Gastroesophageal sphincter (tissue), 4 donors: Measurements from ENCODE around the gene DPT. TPM values are rescaled to one million over a fixed set of nuclear protein-coding genes. Genes with fewer than 3 reads are reported as not detected.

ENCODE experiments used
- ATAC-seq: fragments of 150-250 bp; one replicate; pipeline ENCODE4 v1.9.1; 2016; ENCODE audit warnings: mild to moderate bottlenecking, moderate library complexity
- H3K27ac ChIP-seq, 4 donors: fragments of 200-600 bp; sonication (generic) in 3 of 4; 1 replicate in 3 of 4; 2 replicates in 1 of 4; pipeline ENCODE4 v1.5.1; 2016 to 2019
- H3K27me3 ChIP-seq: fragments of 200-600 bp; sonication (generic); one replicate; pipeline ENCODE4 v1.5.1; 2019
- H3K36me3 ChIP-seq, 2 donors: fragments of 200-600 bp; sonication (generic); one replicate each; pipeline ENCODE4 v1.5.1; 2019; ENCODE audit warnings: control low read depth in 1 of 2
- H3K4me1 ChIP-seq, 3 donors: fragments of 200-600 bp; sonication (generic); 1 replicate in 2 of 3; 2 replicates in 1 of 3; pipeline ENCODE4 v1.5.1; 2016 to 2019; ENCODE audit warnings: control low read depth in 2 of 3
- H3K4me3 ChIP-seq, 2 donors: fragments of 200-600 bp; sonication (generic); one replicate each; pipeline ENCODE4 v1.5.1; 2019; ENCODE audit warnings: mild to moderate bottlenecking in 1 of 2, moderate library complexity in 1 of 2
- H3K9me3 ChIP-seq, 3 donors: fragments of 200-600 bp; sonication (generic); one replicate each; pipeline ENCODE4 v1.5.1; 2017 to 2019; ENCODE audit warnings: control low read depth in 2 of 3
- EP300 ChIP-seq: sonication (generic); formaldehyde crosslinking; IDR thresholded peaks from one replicate; pipeline ENCODE4 v1.6.1; 2017; ENCODE audit warnings: antibody characterized with exemption, mild to moderate bottlenecking
- POLR2A ChIP-seq, 2 donors: fragments of 450-650 bp; IDR thresholded peaks; one replicate each; pipeline ENCODE4 v1.6.1; 2017; ENCODE audit warnings: antibody characterized with exemption in 2 of 2, mild to moderate bottlenecking in 2 of 2, moderate library complexity in 1 of 2
- POLR2AphosphoS5 ChIP-seq: sonication (generic); formaldehyde crosslinking; IDR thresholded peaks from one replicate; pipeline ENCODE4 v1.6.1; 2017; ENCODE audit warnings: antibody characterized with exemption
- WGBS, 2 donors: methylation state at CpG; one replicate each; pipeline ENCODE4 v1.1.5; 2018; ENCODE audit warnings: low coverage in 1 of 2; 5-methylcytosine and 5-hydroxymethylcytosine counted together
- total RNA-seq, 4 donors: library from RNA; depleted of rRNA; stranded (reverse); fragments of >200 nt; gene quantifications; one replicate each; pipeline ENCODE4 v1.1.0, GENCODE V29; 2016
- TF ChIP-seq, protein P1 (sequence below), 4 experiments: fragments of 200-600 bp in 2 of 4; fragments of 450-650 bp in 2 of 4; sonication (generic) in 1 of 4; IDR thresholded peaks; one replicate each; pipeline ENCODE4 v1.5.1; 2017 to 2019; ENCODE audit warnings: antibody characterized with exemption in 4 of 4, mild to moderate bottlenecking in 2 of 4, moderate library complexity in 2 of 4

The DPT gene
- total RNA-seq, 4 donors from 2014 or later, result 75.2 to 354 (median 130) TPM

- 51 to 70% methylated on average over 2 of the region's 2 CpGs for WGBS, 2 donors
- ATAC-seq, result no peak
- Histone ChIP-seq H3K36me3 (no peaks in the 10 kb centered on the region), H3K27me3 (no peaks in the 10 kb centered on the region), H3K9me3 (no peaks in the 10 kb centered on the region), H3K4me1 (peaks cover 0 to 52% (median under 1%) of the 10 kb centered on the region in 3 donors), H3K27ac (peak overlapping the region in 2 of 4 donors; percentile 9 to 23), H3K4me3 (no peak overlapping the region)
- TF ChIP-seq, protein P1, sequence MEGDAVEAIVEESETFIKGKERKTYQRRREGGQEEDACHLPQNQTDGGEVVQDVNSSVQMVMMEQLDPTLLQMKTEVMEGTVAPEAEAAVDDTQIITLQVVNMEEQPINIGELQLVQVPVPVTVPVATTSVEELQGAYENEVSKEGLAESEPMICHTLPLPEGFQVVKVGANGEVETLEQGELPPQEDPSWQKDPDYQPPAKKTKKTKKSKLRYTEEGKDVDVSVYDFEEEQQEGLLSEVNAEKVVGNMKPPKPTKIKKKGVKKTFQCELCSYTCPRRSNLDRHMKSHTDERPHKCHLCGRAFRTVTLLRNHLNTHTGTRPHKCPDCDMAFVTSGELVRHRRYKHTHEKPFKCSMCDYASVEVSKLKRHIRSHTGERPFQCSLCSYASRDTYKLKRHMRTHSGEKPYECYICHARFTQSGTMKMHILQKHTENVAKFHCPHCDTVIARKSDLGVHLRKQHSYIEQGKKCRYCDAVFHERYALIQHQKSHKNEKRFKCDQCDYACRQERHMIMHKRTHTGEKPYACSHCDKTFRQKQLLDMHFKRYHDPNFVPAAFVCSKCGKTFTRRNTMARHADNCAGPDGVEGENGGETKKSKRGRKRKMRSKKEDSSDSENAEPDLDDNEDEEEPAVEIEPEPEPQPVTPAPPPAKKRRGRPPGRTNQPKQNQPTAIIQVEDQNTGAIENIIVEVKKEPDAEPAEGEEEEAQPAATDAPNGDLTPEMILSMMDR (IDR thresholded peaks at IDR 0.05), result no peak
- no peak for TF ChIP-seq POLR2A (IDR thresholded peaks at IDR 0.05)
Measured at GRCh38 chr1:168693872-168694238, 35.2 kb downstream of the DPT start.

- no peaks in the 10 kb centered on the region for H3K36me3 ChIP-seq
- peaks cover 0 to 57% (median 3%) of the 10 kb centered on the region in 3 donors for H3K4me1 ChIP-seq
- H3K9me3 ChIP-seq, result no peaks in the 10 kb centered on the region
- TF ChIP-seq, protein P1 (IDR thresholded peaks at IDR 0.05), result no peak
- TF ChIP-seq POLR2A (IDR thresholded peaks at IDR 0.05) (no peak), EP300 (no peak), POLR2AphosphoS5 (no peak)
- H3K27ac ChIP-seq, result peak overlapping the region in 2 of 4 donors; percentile 9 to 23
- ATAC-seq, result no peak
- H3K4me3 ChIP-seq, result no peak overlapping the region
- H3K27me3 ChIP-seq, result no peaks in the 10 kb centered on the region
- 71 to 75% methylated on average over 6 to 8 of the region's 8 CpGs for WGBS, 2 donors
Measured at GRCh38 chr1:168693197-168693871, 35.7 kb downstream of the DPT start.

DNA sequence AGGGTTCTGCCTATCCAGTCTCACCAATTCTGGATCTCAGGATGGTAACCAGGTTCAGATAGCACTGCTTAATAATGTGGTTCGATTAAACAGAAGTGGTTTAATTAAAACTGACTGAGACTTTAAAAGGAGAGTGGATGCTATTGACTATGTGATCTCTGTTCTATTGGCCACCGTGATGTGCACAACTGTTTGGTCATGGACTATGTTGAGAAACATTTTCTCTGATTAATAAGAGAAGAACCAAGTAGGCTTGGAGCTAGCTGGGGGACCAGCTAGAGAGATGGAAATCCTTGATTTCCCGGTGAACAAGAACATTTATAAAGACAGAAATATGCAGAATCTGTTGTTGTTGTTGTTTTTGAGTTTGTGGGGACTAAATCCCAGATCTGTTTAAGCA is 36.5 kb downstream of the DPT start:
- H3K9me3 ChIP-seq, result no peaks in the 10 kb centered on the region
- H3K36me3 ChIP-seq, result no peaks in the 10 kb centered on the region
- no peak overlapping the region for H3K27ac ChIP-seq
- no peak overlapping the region for H3K4me3 ChIP-seq
- peaks cover 0 to 63% (median 3%) of the 10 kb centered on the region in 3 donors for H3K4me1 ChIP-seq
- TF ChIP-seq POLR2AphosphoS5 (no peak), POLR2A (IDR thresholded peaks at IDR 0.05) (no peak), EP300 (no peak)
- TF ChIP-seq, protein P1 (IDR thresholded peaks at IDR 0.05), result no peak
- ATAC-seq, result no peak
- WGBS, 2 donors, result 88 to 100% methylated on average over 3 of the region's 3 CpGs
- H3K27me3 ChIP-seq, result no peaks in the 10 kb centered on the region

DNA sequence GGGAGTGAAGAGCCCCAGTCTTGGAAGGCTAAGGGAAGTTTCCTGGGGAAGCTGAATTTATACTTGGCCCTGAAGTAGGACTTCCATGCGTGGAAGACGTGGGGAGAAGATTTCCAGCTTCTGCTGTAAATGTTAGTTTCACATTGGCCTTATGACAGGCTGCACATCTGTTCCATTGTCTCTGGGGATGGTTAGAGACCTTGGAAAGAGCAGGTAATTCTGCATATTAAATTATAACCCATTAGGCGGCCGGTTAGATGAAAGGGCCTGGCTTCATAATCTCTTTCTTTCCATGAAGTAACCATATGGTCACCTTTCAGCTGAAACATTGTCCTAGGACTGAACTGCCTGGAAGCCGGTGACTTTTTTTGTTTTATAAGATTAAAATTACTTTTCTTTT is 37.5 kb downstream of the DPT start:
- no peak overlapping the region for H3K4me3 ChIP-seq
- H3K27ac ChIP-seq, result no peak overlapping the region
- H3K9me3 ChIP-seq, result no peaks in the 10 kb centered on the region
- no peak for ATAC-seq
- TF ChIP-seq POLR2AphosphoS5 (no peak), POLR2A (IDR thresholded peaks at IDR 0.05) (no peak)
- TF ChIP-seq, protein P1 (IDR thresholded peaks at IDR 0.05), result no peak
- WGBS, 2 donors, result 65 to 82% methylated on average over 3 to 5 of the region's 5 CpGs
- peaks cover 0 to 54% (median 3%) of the 10 kb centered on the region in 3 donors for H3K4me1 ChIP-seq
- no peaks in the 10 kb centered on the region for H3K27me3 ChIP-seq
- H3K36me3 ChIP-seq, result no peaks in the 10 kb centered on the region
